Endodermal cell (in vitro differentiated cells): ENCODE measurements around the gene RAPGEF2. TPM values are rescaled to one million over a fixed set of nuclear protein-coding genes. Genes with fewer than 3 reads are reported as not detected.

Experiments used
- DNase-seq: peaks from one replicate; pipeline ENCODE4 v3.0.0-alpha.2; 2017
- H3K27ac ChIP-seq: 2 replicates; pipeline ENCODE4 v1.5.1; 2013; ENCODE audit warnings: mild to moderate bottlenecking, low read depth, low read length, moderate library complexity
- H3K27me3 ChIP-seq: 2 replicates; pipeline ENCODE4 v1.6.1; 2013; ENCODE audit warnings: mild to moderate bottlenecking, low read length, moderate library complexity; ENCODE audit not compliant: insufficient read depth, control insufficient read depth, poor library complexity, severe bottlenecking
- H3K36me3 ChIP-seq: 2 replicates; pipeline ENCODE4 v1.7.0; 2013; ENCODE audit warnings: mild to moderate bottlenecking, low read length, moderate library complexity; ENCODE audit not compliant: control insufficient read depth, insufficient read depth
- H3K4me1 ChIP-seq: one replicate; pipeline ENCODE4 v1.7.0; 2013; ENCODE audit warnings: low read length; ENCODE audit not compliant: control insufficient read depth, insufficient read depth
- H3K4me3 ChIP-seq: 2 replicates; pipeline ENCODE4 v1.5.1; 2013; ENCODE audit warnings: mild to moderate bottlenecking, low read length, moderate library complexity
- H3K9ac ChIP-seq: 2 replicates; pipeline ENCODE4 v1.6.1; 2013; ENCODE audit warnings: mild to moderate bottlenecking, low read length, moderate library complexity; ENCODE audit not compliant: poor library complexity, severe bottlenecking; ENCODE audit errors: extremely low read depth
- H3K9me3 ChIP-seq: 2 replicates; pipeline ENCODE4 v1.6.1; 2013; ENCODE audit warnings: mild to moderate bottlenecking, low read length, moderate library complexity; ENCODE audit not compliant: control insufficient read depth
- H3K27ac Mint-ChIP-seq: 2 replicates; pipeline ENCODE4 v1.8.0; 2020; ENCODE audit warnings: mixed read lengths
- H3K27me3 Mint-ChIP-seq: 2 replicates; pipeline ENCODE4 v1.8.0; 2021; ENCODE audit warnings: mild to moderate bottlenecking, mixed read lengths; ENCODE audit not compliant: insufficient read depth
- H3K36me3 Mint-ChIP-seq: 2 replicates; pipeline ENCODE4 v1.8.0; 2020; ENCODE audit warnings: low read depth, mixed read lengths
- H3K4me1 Mint-ChIP-seq: 2 replicates; pipeline ENCODE4 v1.8.0; 2020; ENCODE audit warnings: mixed read lengths
- H3K4me3 Mint-ChIP-seq: 2 replicates; pipeline ENCODE4 v1.8.0; 2020; ENCODE audit warnings: mild to moderate bottlenecking, moderate library complexity, mixed read lengths
- H3K9me3 Mint-ChIP-seq: 2 replicates; pipeline ENCODE4 v1.8.0; 2020; ENCODE audit warnings: mild to moderate bottlenecking, mixed read lengths
- CTCF ChIP-seq: fragments of 200-600 bp; sonication (generic); conservative IDR thresholded peaks from 2 replicates; pipeline ENCODE4 v1.5.0; 2021; ENCODE audit warnings: antibody characterized with exemption, mild to moderate bottlenecking
- WGBS, 2 experiments: methylation state at CpG; one replicate each; pipeline versions ENCODE4 v1.1.5 to v1.1.7; 2013; ENCODE audit warnings: missing lambda C conversion rate in 2 of 2, mixed read lengths in 1 of 2; ENCODE audit not compliant: insufficient coverage in 1 of 2, insufficient read length in 1 of 2; 5-methylcytosine and 5-hydroxymethylcytosine counted together
- total RNA-seq, 2 donors: library from RNA; stranded (reverse); fragmentation: NEBNext Ultra II Directional in 1 of 2; extraction: Animal tissue kit (Norgen Biotek cat#: 25700) in 1 of 2; gene quantifications; 2 replicates in 1 of 2; 3 replicates in 1 of 2; pipeline ENCODE4 v1.2.1, GENCODE V29; 2021

Gene RAPGEF2
- total RNA-seq, 2 donors from 2014 or later, result 63.4 to 78.2 TPM

GRCh38 chr4:159103384-159103990 is 608 bp downstream of the RAPGEF2 start:
- TF ChIP-seq CTCF, result no peak
- no peaks in the 10 kb centered on the region for H3K9me3 Mint-ChIP-seq
- peaks cover 11% of the 10 kb centered on the region for H3K27me3 Mint-ChIP-seq
- no peaks in the 10 kb centered on the region for H3K36me3 Mint-ChIP-seq
- 0% methylated on average over 72 of the region's 72 CpGs; no CpG with 5 or more reads in 1 of the 2 experiments for WGBS, 2 experiments
- H3K4me3 Mint-ChIP-seq, result peak overlapping the region; percentile 94
- H3K9me3 ChIP-seq, result no peaks in the 10 kb centered on the region
- peak; percentile 80 for DNase-seq
- peak overlapping the region; percentile 79 for H3K4me3 ChIP-seq
- H3K4me1 Mint-ChIP-seq, result peaks cover 37% of the 10 kb centered on the region
- peak overlapping the region; percentile 91 for H3K27ac ChIP-seq
- H3K36me3 ChIP-seq, result no peaks in the 10 kb centered on the region
- H3K27ac Mint-ChIP-seq, result no peak overlapping the region
- H3K4me1 ChIP-seq, result peaks cover 3% of the 10 kb centered on the region
- peak overlapping the region; percentile 86 for H3K9ac ChIP-seq
- peaks cover 8% of the 10 kb centered on the region for H3K27me3 ChIP-seq

- Histone ChIP-seq H3K36me3 (no peaks in the 10 kb centered on the region), H3K4me3 (peak overlapping the region; percentile 94), H3K27ac (no peak overlapping the region), H3K27me3 (peaks cover 8% of the 10 kb centered on the region), H3K4me1 (no peaks in the 10 kb centered on the region), H3K9ac (peak overlapping the region; percentile 77), H3K9me3 (no peaks in the 10 kb centered on the region)
- H3K27me3 Mint-ChIP-seq, result peaks cover 11% of the 10 kb centered on the region
- H3K36me3 Mint-ChIP-seq, result no peaks in the 10 kb centered on the region
- H3K4me1 Mint-ChIP-seq, result peaks cover 33% of the 10 kb centered on the region
- H3K9me3 Mint-ChIP-seq, result no peaks in the 10 kb centered on the region
- peak overlapping the region; percentile 94 for H3K4me3 Mint-ChIP-seq
- 12 to 18% methylated on average over 4 to 9 of the region's 9 CpGs for WGBS, 2 experiments
- peak overlapping the region; percentile 93 for H3K27ac Mint-ChIP-seq
- TF ChIP-seq CTCF, result peak; percentile 46
- DNase-seq, result peak; percentile 54
Observed at GRCh38 chr4:159104694-159105414, 2.0 kb downstream of the RAPGEF2 start.

GRCh38 chr4:159105761-159106243 is 2.9 kb downstream of the RAPGEF2 start:
- peak overlapping the region; percentile 77 for H3K9ac ChIP-seq
- H3K27ac ChIP-seq, result no peak overlapping the region
- no peaks in the 10 kb centered on the region for H3K36me3 ChIP-seq
- H3K4me1 Mint-ChIP-seq, result peaks cover 36% of the 10 kb centered on the region
- no peak for TF ChIP-seq CTCF
- peaks cover 9% of the 10 kb centered on the region for H3K27me3 Mint-ChIP-seq
- peak overlapping the region; percentile 28 for H3K27ac Mint-ChIP-seq
- DNase-seq, result peak; percentile 55
- H3K36me3 Mint-ChIP-seq, result no peaks in the 10 kb centered on the region
- peak overlapping the region; percentile 94 for H3K4me3 ChIP-seq
- peak overlapping the region; percentile 94 for H3K4me3 Mint-ChIP-seq
- H3K4me1 ChIP-seq, result no peaks in the 10 kb centered on the region
- 43 to 90% methylated on average over 2 to 4 of the region's 4 CpGs for WGBS, 2 experiments
- no peaks in the 10 kb centered on the region for H3K9me3 ChIP-seq
- no peaks in the 10 kb centered on the region for H3K9me3 Mint-ChIP-seq
- H3K27me3 ChIP-seq, result peaks cover 7% of the 10 kb centered on the region
